Activated B cell treated with CpG ODN at 0.5 μM for 24 hours (primary cell): ENCODE data around the gene TBXAS1. TPM values are rescaled to one million over a fixed set of nuclear protein-coding genes. Genes with fewer than 3 reads are reported as not detected.

Experiments used
- ATAC-seq: fragments of 200-7000 bp; cut with Tn5 transposase; one replicate; pipeline ENCODE4 v1.10.0; 2021; ENCODE audit warnings: low read depth, mild to moderate bottlenecking, moderate library complexity
- CTCF ChIA-PET: fragments of 350-600 bp; sonication (Branson Sonifier 250); formaldehyde crosslinking; loops from one replicate; lab custom pipeline; 2021; ENCODE audit warnings: antibody characterized with exemption; lab: Charles Lee
- POLR2A ChIA-PET: fragments of 350-600 bp; sonication (Branson Sonifier 250); formaldehyde crosslinking; loops from one replicate; lab custom pipeline; 2021; ENCODE audit warnings: antibody characterized with exemption; lab: Charles Lee
- DNase-seq: peaks from one replicate; pipeline ENCODE4 v3.0.0; 2022
- H3K27ac Mint-ChIP-seq: one replicate; pipeline ENCODE4 v1.8.0; 2020; ENCODE audit warnings: mixed read lengths
- H3K27me3 Mint-ChIP-seq: one replicate; pipeline ENCODE4 v1.8.0; 2021; ENCODE audit warnings: mixed read lengths
- H3K36me3 Mint-ChIP-seq: one replicate; pipeline ENCODE4 v1.8.0; 2021; ENCODE audit warnings: low read depth, mixed read lengths
- H3K4me1 Mint-ChIP-seq: one replicate; pipeline ENCODE4 v1.8.0; 2021; ENCODE audit warnings: mixed read lengths
- H3K4me3 Mint-ChIP-seq: one replicate; pipeline ENCODE4 v1.8.0; 2020; ENCODE audit warnings: mild to moderate bottlenecking, mixed read lengths
- H3K9me3 Mint-ChIP-seq: one replicate; pipeline ENCODE4 v1.8.0; 2020; ENCODE audit warnings: mixed read lengths
- intact Hi-C: fragments of 100-400 bp; cut with micrococcal nuclease; formaldehyde crosslinking; loops from one replicate; pipeline ENCODE4 v1.15.1; 2024
- total RNA-seq: library from RNA; stranded (reverse); gene quantifications from 2 replicates; pipeline ENCODE4 v1.2.3, GENCODE V29; 2022
- TF ChIP-seq, protein P1 (sequence below): fragments of 200-600 bp; IDR thresholded peaks from one replicate; pipeline ENCODE4 v1.8.0; 2022; ENCODE audit warnings: antibody characterized with exemption, mild to moderate bottlenecking

TBXAS1 gene
- total RNA-seq, 1 donor from 2014 or later = 3.8 TPM

- Mint-ChIP-seq H3K27ac (no peak overlapping the region), H3K4me1 (peaks cover 2% of the 10 kb centered on the region), H3K4me3 (no peak overlapping the region), H3K36me3 (no peaks in the 10 kb centered on the region), H3K9me3 (no peaks in the 10 kb centered on the region), H3K27me3 (no peaks in the 10 kb centered on the region)
- DNase-seq (no peak), ATAC-seq (no peak)
- POLR2A ChIA-PET = no interaction called here
- TF ChIP-seq, protein P1, sequence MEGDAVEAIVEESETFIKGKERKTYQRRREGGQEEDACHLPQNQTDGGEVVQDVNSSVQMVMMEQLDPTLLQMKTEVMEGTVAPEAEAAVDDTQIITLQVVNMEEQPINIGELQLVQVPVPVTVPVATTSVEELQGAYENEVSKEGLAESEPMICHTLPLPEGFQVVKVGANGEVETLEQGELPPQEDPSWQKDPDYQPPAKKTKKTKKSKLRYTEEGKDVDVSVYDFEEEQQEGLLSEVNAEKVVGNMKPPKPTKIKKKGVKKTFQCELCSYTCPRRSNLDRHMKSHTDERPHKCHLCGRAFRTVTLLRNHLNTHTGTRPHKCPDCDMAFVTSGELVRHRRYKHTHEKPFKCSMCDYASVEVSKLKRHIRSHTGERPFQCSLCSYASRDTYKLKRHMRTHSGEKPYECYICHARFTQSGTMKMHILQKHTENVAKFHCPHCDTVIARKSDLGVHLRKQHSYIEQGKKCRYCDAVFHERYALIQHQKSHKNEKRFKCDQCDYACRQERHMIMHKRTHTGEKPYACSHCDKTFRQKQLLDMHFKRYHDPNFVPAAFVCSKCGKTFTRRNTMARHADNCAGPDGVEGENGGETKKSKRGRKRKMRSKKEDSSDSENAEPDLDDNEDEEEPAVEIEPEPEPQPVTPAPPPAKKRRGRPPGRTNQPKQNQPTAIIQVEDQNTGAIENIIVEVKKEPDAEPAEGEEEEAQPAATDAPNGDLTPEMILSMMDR = no peak
- intact Hi-C loops = no loop called here
- CTCF ChIA-PET = interaction anchor here (0.9 to 11.0 kb wide), 7 partner anchors 245 to 505 kb away, joined by 3 to 179 read pairs (median 7); no protein-coding TSS in a partner anchor
Measured at GRCh38 chr7:140005754-140006503, 176.9 kb downstream of the TBXAS1 start.

DNA sequence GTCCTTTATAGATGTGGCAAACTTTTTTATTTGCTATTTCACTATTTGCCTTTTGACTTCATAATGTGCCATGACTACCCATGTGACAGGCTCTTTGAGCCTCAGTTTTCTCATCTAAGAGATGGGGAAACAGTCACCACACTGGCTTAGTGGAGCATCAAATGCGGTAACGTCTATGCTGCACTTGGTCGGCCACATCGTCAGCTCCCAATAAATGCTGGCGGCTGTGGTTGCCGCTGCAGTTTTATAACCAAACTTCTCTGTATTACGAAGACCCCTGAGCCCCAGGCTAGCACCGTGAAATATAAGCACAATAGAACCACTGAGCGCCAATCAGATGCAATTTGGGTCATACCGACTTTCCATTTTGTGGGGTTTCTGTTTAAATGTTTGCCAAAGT lies 177.5 kb downstream of the TBXAS1 start:
- no peaks in the 10 kb centered on the region for H3K36me3 Mint-ChIP-seq
- no peaks in the 10 kb centered on the region for H3K9me3 Mint-ChIP-seq
- POLR2A ChIA-PET = no interaction called here
- no peak overlapping the region for H3K4me3 Mint-ChIP-seq
- intact Hi-C loops = no loop called here
- CTCF ChIA-PET = interaction anchor here (0.7 to 11.0 kb wide), 6 partner anchors 179 to 405 kb away, joined by 3 to 179 read pairs (median 6); no protein-coding TSS in a partner anchor
- ATAC-seq (no peak), DNase-seq (no peak)
- H3K27ac Mint-ChIP-seq = no peak overlapping the region
- no peaks in the 10 kb centered on the region for H3K27me3 Mint-ChIP-seq
- peaks cover 2% of the 10 kb centered on the region for H3K4me1 Mint-ChIP-seq
- TF ChIP-seq, protein P1 = no peak

DNA sequence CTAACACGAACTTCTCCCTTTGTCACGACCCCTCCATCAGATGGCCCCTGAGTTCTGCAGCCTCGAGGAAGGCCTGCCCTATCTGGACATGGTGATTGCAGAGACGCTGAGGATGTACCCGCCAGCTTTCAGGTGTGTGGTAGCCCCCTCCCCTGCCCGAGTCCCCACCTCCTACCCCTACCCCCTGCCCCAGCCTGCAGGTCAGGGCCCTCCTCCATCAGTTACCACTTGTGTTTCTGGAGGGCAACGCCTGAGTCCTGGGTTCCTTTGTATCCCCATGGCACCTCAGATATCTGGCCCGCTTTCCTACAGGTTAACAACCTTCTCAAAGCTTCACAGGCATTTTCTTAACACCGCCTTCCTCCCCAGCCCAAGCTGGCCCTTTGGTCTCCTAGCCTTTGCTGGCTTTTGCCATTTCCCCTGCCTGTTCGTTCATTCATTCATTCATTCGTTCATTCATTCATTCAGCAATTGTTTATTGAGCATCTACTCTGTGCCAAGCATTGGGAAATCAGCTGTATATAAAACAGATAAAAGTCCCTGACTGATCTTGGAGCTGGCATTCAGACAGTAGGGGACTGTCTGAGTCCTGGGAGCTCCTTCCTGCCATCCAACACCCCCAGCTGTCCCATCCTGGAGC lies 178.1 kb downstream of the TBXAS1 start:
- TF ChIP-seq, protein P1 = no peak
- H3K4me1 Mint-ChIP-seq = peaks cover 2% of the 10 kb centered on the region
- DNase-seq = no peak
- H3K27me3 Mint-ChIP-seq = no peaks in the 10 kb centered on the region
- no peak for ATAC-seq
- H3K27ac Mint-ChIP-seq = no peak overlapping the region
- intact Hi-C loops = no loop called here
- no peak overlapping the region for H3K4me3 Mint-ChIP-seq
- ChIA-PET POLR2A (no interaction called here), CTCF (interaction anchor here (0.7 to 11.0 kb wide), 5 partner anchors 179 to 406 kb away, joined by 3 to 179 read pairs (median 8); no protein-coding TSS in a partner anchor)
- no peaks in the 10 kb centered on the region for H3K36me3 Mint-ChIP-seq
- H3K9me3 Mint-ChIP-seq = no peaks in the 10 kb centered on the region

DNA sequence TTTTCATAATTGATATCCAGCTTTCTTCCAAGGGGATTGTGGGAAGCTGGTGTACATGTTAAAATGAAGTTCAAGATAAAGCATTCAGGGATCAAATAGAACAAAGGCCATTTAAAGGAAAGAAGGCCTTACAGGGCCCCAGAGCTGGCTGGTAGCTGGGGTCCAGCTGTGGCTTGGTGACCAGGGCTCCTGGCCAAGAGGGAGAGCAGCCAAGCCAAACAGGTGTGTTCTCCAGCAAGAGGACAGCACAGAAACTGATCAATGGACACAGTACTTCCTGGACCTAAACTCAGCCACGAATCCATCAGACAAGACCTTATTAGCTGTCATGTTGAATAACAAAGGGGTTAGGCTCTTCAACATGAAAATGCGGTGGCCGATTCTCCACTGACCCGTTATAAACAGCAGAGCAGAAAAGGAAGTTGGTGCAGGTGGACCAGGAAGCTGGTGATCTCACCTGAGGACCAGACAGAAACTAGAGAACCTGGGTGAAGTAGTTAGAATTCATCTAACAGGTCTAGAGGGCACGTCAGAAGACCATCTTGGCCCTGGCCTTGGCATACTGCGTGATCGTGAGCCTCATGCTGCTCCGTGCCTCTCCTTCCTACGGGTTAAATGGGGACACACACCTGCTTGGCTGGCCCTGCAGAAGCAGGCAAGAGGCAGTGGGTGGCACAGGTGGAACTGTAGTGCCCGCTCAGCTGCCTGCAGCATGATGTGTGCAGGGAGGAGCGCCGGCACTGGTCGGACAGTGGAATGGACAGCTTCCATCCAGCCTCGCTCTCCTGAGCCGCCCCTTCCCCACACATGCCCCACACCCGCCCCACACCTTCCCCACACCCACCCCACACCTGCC lies 179.9 kb downstream of the TBXAS1 start:
- Mint-ChIP-seq H3K4me3 (no peak overlapping the region), H3K36me3 (no peaks in the 10 kb centered on the region), H3K27me3 (no peaks in the 10 kb centered on the region), H3K9me3 (no peaks in the 10 kb centered on the region), H3K4me1 (no peaks in the 10 kb centered on the region), H3K27ac (no peak overlapping the region)
- intact Hi-C loops = no loop called here
- TF ChIP-seq, protein P1 = no peak
- DNase-seq = no peak
- ChIA-PET CTCF (no interaction called here), POLR2A (no interaction called here)
- no peak for ATAC-seq
